Stomach (tissue), 9 donors: ENCODE measurements around the gene TADA3. TPM values are rescaled to one million over a fixed set of nuclear protein-coding genes. Genes with fewer than 3 reads are reported as not detected.

Source experiments
- DNase-seq, 2 donors: peaks; one replicate each; pipeline versions ENCODE4 v3.0.0 to v3.0.0-alpha.2; 2013 to 2019
- H3K27ac ChIP-seq, 5 donors: fragments of 200-600 bp in 4 of 5; sonication (generic) in 4 of 5; one replicate each; pipeline ENCODE4 v1.5.1; 2013 to 2019; ENCODE audit warnings: mild to moderate bottlenecking in 1 of 5, moderate library complexity in 1 of 5
- H3K27me3 ChIP-seq, 3 donors: fragments of 200-600 bp; sonication (generic); one replicate each; pipeline ENCODE4 v1.5.1; 2017 to 2019; ENCODE audit warnings: mixed run types in 1 of 3
- H3K36me3 ChIP-seq, 4 donors: fragments of 200-600 bp; sonication (generic); 1 replicate in 3 of 4; 2 replicates in 1 of 4; pipeline ENCODE4 v1.5.1; 2016 to 2019
- H3K4me1 ChIP-seq, 4 donors: fragments of 200-600 bp; sonication (generic); one replicate each; pipeline ENCODE4 v1.5.1; 2016 to 2019
- H3K4me3 ChIP-seq, 4 donors: fragments of 200-600 bp; sonication (generic) in 3 of 4; one replicate each; pipeline ENCODE4 v1.5.1; 2016 to 2019; ENCODE audit warnings: mild to moderate bottlenecking in 1 of 4
- H3K9me3 ChIP-seq, 4 donors: fragments of 200-600 bp; sonication (generic); one replicate each; pipeline ENCODE4 v1.5.1; 2016 to 2019
- CTCF ChIP-seq, 7 experiments: fragments of 450-650 bp in 4 of 7; fragments of 200-600 bp in 3 of 7; sonication (generic) in 3 of 7; IDR thresholded peaks; one replicate each; pipeline ENCODE4 v1.5.1; 2016 to 2019; ENCODE audit warnings: antibody characterized with exemption in 7 of 7, control low read depth in 2 of 7, mild to moderate bottlenecking in 1 of 7
- EP300 ChIP-seq: sonication (generic); formaldehyde crosslinking; IDR thresholded peaks from one replicate; pipeline ENCODE4 v1.6.1; 2017; ENCODE audit warnings: antibody characterized with exemption
- POLR2A ChIP-seq, 4 donors: fragments of 450-650 bp; IDR thresholded peaks; one replicate each; pipeline ENCODE4 v1.6.1; 2016; ENCODE audit warnings: antibody characterized with exemption in 4 of 4, control low read depth in 2 of 4, mild to moderate bottlenecking in 1 of 4, moderate library complexity in 1 of 4
- POLR2AphosphoS5 ChIP-seq, 3 donors: sonication (generic); formaldehyde crosslinking; IDR thresholded peaks; one replicate each; pipeline ENCODE4 v1.6.1; 2016; ENCODE audit warnings: antibody characterized with exemption in 3 of 3
- WGBS, 5 donors: extraction: QIAGEN DNeasy Blood & Tissue Kit in 3 of 5; methylation state at CpG; one replicate each; pipeline versions ENCODE4 v1.1.5 to v1.1.7; 2013 to 2018; 5-methylcytosine and 5-hydroxymethylcytosine counted together
- intact Hi-C: fragments of 100-400 bp; cut with DNase I; formaldehyde crosslinking; loops from one replicate; pipeline ENCODE4 v1.15.1; 2023; ENCODE audit warnings: low total_unique reads
- polyA plus RNA-seq, 3 donors: library from polyadenylated mRNA; stranded (reverse); fragments of 200-250 nt; gene quantifications; one replicate each; pipeline ENCODE4 v1.2.3, GENCODE V29; 2013
- total RNA-seq, 5 donors: library from RNA; depleted of rRNA; stranded (reverse); fragments of >200 nt; gene quantifications; one replicate each; pipeline versions ENCODE4 v1.1.0 to v1.2.3, GENCODE V29; 2014 to 2016
- donor health status: healthy with polysubstance abuse.
- donor health status: Bipolar disorder and iron deficiency.
- donor health status: healthy.

TADA3 gene
- total and polyA plus RNA-seq, 8 donors: 29.2 to 62.6 (median 40.8) TPM

GRCh38 chr3:9779721-9780457 lies 12.4 kb downstream of the TADA3 start:
- H3K27ac ChIP-seq: peak overlapping the region in 4 of 5 donors; percentile 4 to 62 (median 52)
- H3K36me3 ChIP-seq: peaks cover 33 to 60% (median 58%) of the 10 kb centered on the region in 4 donors
- TF ChIP-seq POLR2AphosphoS5 (IDR thresholded peaks at IDR 0.05): no peak
- no peak for TF ChIP-seq POLR2A (IDR thresholded peaks at IDR 0.05)
- TF ChIP-seq CTCF (IDR thresholded peaks at IDR 0.05): no peak
- no peak for TF ChIP-seq EP300
- DNase-seq: no peak
- no peaks in the 10 kb centered on the region for H3K9me3 ChIP-seq
- H3K4me1 ChIP-seq: peaks cover 0 to 34% (median 4%) of the 10 kb centered on the region in 4 donors
- intact Hi-C loops: no loop called here
- 70 to 80% (median 78%) methylated on average over 8 of the region's 8 CpGs for WGBS, 5 donors
- H3K4me3 ChIP-seq: no peak overlapping the region
- no peaks in the 10 kb centered on the region for H3K27me3 ChIP-seq

- H3K9me3 ChIP-seq: no peaks in the 10 kb centered on the region
- 64 to 79% (median 76%) methylated on average over 3 to 6 of the region's 6 CpGs for WGBS, 5 donors
- peaks cover 28 to 52% (median 51%) of the 10 kb centered on the region in 4 donors for H3K36me3 ChIP-seq
- peaks cover 0 to 34% (median 4%) of the 10 kb centered on the region in 4 donors for H3K4me1 ChIP-seq
- H3K27ac ChIP-seq: peak overlapping the region in 2 of 5 donors; percentile 61 to 62
- no peak overlapping the region for H3K4me3 ChIP-seq
- intact Hi-C loops: no loop called here
- no peaks in the 10 kb centered on the region for H3K27me3 ChIP-seq
- no peak for TF ChIP-seq CTCF (IDR thresholded peaks at IDR 0.05)
- TF ChIP-seq POLR2A (IDR thresholded peaks at IDR 0.05): no peak
- no peak for TF ChIP-seq EP300
- no peak for DNase-seq
These were observed 13.1 kb downstream of the TADA3 start for GRCh38 chr3:9779075-9779593.

- Histone ChIP-seq H3K27ac (peak overlapping the region in 1 of 5 donors; percentile 62), H3K4me3 (no peak overlapping the region), H3K27me3 (no peaks in the 10 kb centered on the region), H3K4me1 (peaks cover 0 to 34% (median 4%) of the 10 kb centered on the region in 4 donors), H3K9me3 (no peaks in the 10 kb centered on the region), H3K36me3 (peaks cover 22 to 45% (median 44%) of the 10 kb centered on the region in 4 donors)
- intact Hi-C loops: no loop called here
- no peak for DNase-seq
- no peak for TF ChIP-seq CTCF (IDR thresholded peaks at IDR 0.05)
- TF ChIP-seq EP300: no peak
- TF ChIP-seq POLR2A (IDR thresholded peaks at IDR 0.05): no peak
- TF ChIP-seq POLR2AphosphoS5 (IDR thresholded peaks at IDR 0.05): no peak
- 63 to 75% (median 69%) methylated on average over 5 of the region's 5 CpGs for WGBS, 5 donors
These were observed 13.9 kb downstream of the TADA3 start for GRCh38 chr3:9778143-9779074.

- Histone ChIP-seq H3K27me3 (no peaks in the 10 kb centered on the region), H3K4me1 (peaks cover 0 to 34% (median 4%) of the 10 kb centered on the region in 4 donors), H3K9me3 (no peaks in the 10 kb centered on the region), H3K4me3 (no peak overlapping the region), H3K36me3 (peaks cover 22 to 37% (median 36%) of the 10 kb centered on the region in 4 donors), H3K27ac (no peak overlapping the region)
- TF ChIP-seq CTCF (IDR thresholded peaks at IDR 0.05): no peak
- TF ChIP-seq POLR2A (IDR thresholded peaks at IDR 0.05): no peak
- no peak for TF ChIP-seq EP300
- TF ChIP-seq POLR2AphosphoS5 (IDR thresholded peaks at IDR 0.05): no peak
- 69 to 97% (median 86%) methylated on average over 1 of the region's 1 CpG for WGBS, 5 donors
- intact Hi-C loops: no loop called here
- DNase-seq: no peak
These were observed 14.6 kb downstream of the TADA3 start for GRCh38 chr3:9777694-9778021.
